Adipocyte (in vitro differentiated cells): ENCODE measurements around the gene MINDY4.

Experiments used
- DNase-seq: peaks from one replicate; pipeline ENCODE4 v3.0.0-alpha.2; 2015; ENCODE audit warnings: low read depth
- H3K27me3 ChIP-seq: replicated peaks from 2 replicates; pipeline ENCODE4 v1.7.0; 2013; ENCODE audit warnings: mild to moderate bottlenecking, low read length, moderate library complexity; ENCODE audit not compliant: control insufficient read depth, insufficient read depth
- H3K36me3 ChIP-seq: 2 replicates; pipeline ENCODE4 v1.7.0; 2013; ENCODE audit warnings: low read length, mild to moderate bottlenecking, moderate library complexity; ENCODE audit not compliant: control insufficient read depth, insufficient read depth, severe bottlenecking
- H3K4me1 ChIP-seq: 2 replicates; pipeline ENCODE4 v1.7.0; 2013; ENCODE audit warnings: mild to moderate bottlenecking, low read length, moderate library complexity; ENCODE audit not compliant: control insufficient read depth, insufficient read depth
- H3K4me3 ChIP-seq: 2 replicates; pipeline ENCODE4 v1.7.0; 2013; ENCODE audit warnings: mild to moderate bottlenecking, low read length, moderate library complexity
- H3K9ac ChIP-seq: 2 replicates; pipeline ENCODE4 v1.7.0; 2013; ENCODE audit warnings: mild to moderate bottlenecking, low read length, moderate library complexity
- H3K9me3 ChIP-seq: 2 replicates; pipeline ENCODE4 v1.7.0; 2013; ENCODE audit warnings: mild to moderate bottlenecking, low read length, moderate library complexity; ENCODE audit not compliant: control insufficient read depth

The MINDY4 gene

GRCh38 chr7:30841801-30842541 is 70.8 kb downstream of the MINDY4 start:
- Histone ChIP-seq H3K9ac (no peak overlapping the region), H3K9me3 (no peaks in the 10 kb centered on the region), H3K4me1 (peaks cover 37% of the 10 kb centered on the region), H3K36me3 (peaks cover 30% of the 10 kb centered on the region), H3K27me3 (no peaks in the 10 kb centered on the region), H3K4me3 (no peak overlapping the region)
- DNase-seq, result no peak

GRCh38 chr7:30842542-30843451 is 71.6 kb downstream of the MINDY4 start:
- DNase-seq, result peak; percentile 76
- H3K9me3 ChIP-seq, result no peaks in the 10 kb centered on the region
- no peaks in the 10 kb centered on the region for H3K27me3 ChIP-seq
- peaks cover 23% of the 10 kb centered on the region for H3K36me3 ChIP-seq
- H3K4me3 ChIP-seq, result no peak overlapping the region
- peaks cover 37% of the 10 kb centered on the region for H3K4me1 ChIP-seq
- H3K9ac ChIP-seq, result peak overlapping the region; percentile 44

GRCh38 chr7:30843741-30844482 is 72.7 kb downstream of the MINDY4 start:
- H3K4me1 ChIP-seq, result peaks cover 37% of the 10 kb centered on the region
- no peaks in the 10 kb centered on the region for H3K9me3 ChIP-seq
- peak overlapping the region; percentile 44 for H3K9ac ChIP-seq
- DNase-seq, result no peak
- no peak overlapping the region for H3K4me3 ChIP-seq
- H3K27me3 ChIP-seq, result no peaks in the 10 kb centered on the region
- peaks cover 18% of the 10 kb centered on the region for H3K36me3 ChIP-seq

- Histone ChIP-seq H3K4me1 (peaks cover 40% of the 10 kb centered on the region), H3K36me3 (peaks cover 13% of the 10 kb centered on the region), H3K9ac (no peak overlapping the region), H3K27me3 (no peaks in the 10 kb centered on the region), H3K9me3 (no peaks in the 10 kb centered on the region), H3K4me3 (no peak overlapping the region)
- no peak for DNase-seq
Observed at GRCh38 chr7:30844483-30844874, 73.3 kb downstream of the MINDY4 start.

- Histone ChIP-seq H3K27me3 (no peaks in the 10 kb centered on the region), H3K4me1 (peaks cover 44% of the 10 kb centered on the region), H3K9me3 (no peaks in the 10 kb centered on the region), H3K9ac (no peak overlapping the region), H3K36me3 (peaks cover 8% of the 10 kb centered on the region), H3K4me3 (no peak overlapping the region)
- DNase-seq, result no peak
Observed at GRCh38 chr7:30844916-30845315, 73.7 kb downstream of the MINDY4 start.

GRCh38 chr7:30845426-30846135 is 74.4 kb downstream of the MINDY4 start:
- Histone ChIP-seq H3K9me3 (no peaks in the 10 kb centered on the region), H3K4me1 (peaks cover 46% of the 10 kb centered on the region), H3K9ac (peak overlapping the region; percentile 49), H3K36me3 (peaks cover 7% of the 10 kb centered on the region), H3K4me3 (no peak overlapping the region), H3K27me3 (no peaks in the 10 kb centered on the region)
- peak; percentile 80 for DNase-seq

GRCh38 chr7:30846378-30846777 is 75.2 kb downstream of the MINDY4 start:
- H3K27me3 ChIP-seq, result no peaks in the 10 kb centered on the region
- no peak for DNase-seq
- H3K9me3 ChIP-seq, result no peaks in the 10 kb centered on the region
- no peaks in the 10 kb centered on the region for H3K36me3 ChIP-seq
- H3K4me1 ChIP-seq, result peaks cover 48% of the 10 kb centered on the region
- H3K9ac ChIP-seq, result peak overlapping the region; percentile 49
- no peak overlapping the region for H3K4me3 ChIP-seq

GRCh38 chr7:30848121-30848855 is 77.1 kb downstream of the MINDY4 start:
- H3K4me3 ChIP-seq, result no peak overlapping the region
- DNase-seq, result no peak

GRCh38 chr7:30849565-30849964 is 78.3 kb downstream of the MINDY4 start:
- Histone ChIP-seq H3K9me3 (no peaks in the 10 kb centered on the region), H3K36me3 (peaks cover 4% of the 10 kb centered on the region), H3K4me3 (no peak overlapping the region), H3K4me1 (peaks cover 41% of the 10 kb centered on the region), H3K27me3 (no peaks in the 10 kb centered on the region), H3K9ac (peak overlapping the region; percentile 17)
- no peak for DNase-seq

More at GRCh38 chr7:30848121-30848855, 77.1 kb downstream of the MINDY4 start:
- no peaks in the 10 kb centered on the region for H3K27me3 ChIP-seq
- no peaks in the 10 kb centered on the region for H3K36me3 ChIP-seq
- H3K9me3 ChIP-seq, result no peaks in the 10 kb centered on the region
- peaks cover 50% of the 10 kb centered on the region for H3K4me1 ChIP-seq
- H3K9ac ChIP-seq, result no peak overlapping the region

- Histone ChIP-seq H3K27me3 (no peaks in the 10 kb centered on the region), H3K4me1 (peaks cover 34% of the 10 kb centered on the region), H3K36me3 (peaks cover 4% of the 10 kb centered on the region), H3K4me3 (no peak overlapping the region), H3K9ac (no peak overlapping the region), H3K9me3 (no peaks in the 10 kb centered on the region)
- no peak for DNase-seq
Observed at GRCh38 chr7:30850426-30850825, 79.2 kb downstream of the MINDY4 start.
